Smooth muscle cell (in vitro differentiated cells): ENCODE results near the gene SYTL2. TPM values are rescaled to one million over a fixed set of nuclear protein-coding genes. Genes with fewer than 3 reads are reported as not detected.

Source experiments
- DNase-seq: peaks from one replicate; lab custom pipeline; 2025; ENCODE audit not compliant: unreplicated experiment; lab: John Stamatoyannopoulos, UW
- H2AFZ ChIP-seq: fragments of 200-600 bp; sonication (generic); 2 replicates; pipeline ENCODE4 v1.6.0; 2016; ENCODE audit warnings: antibody characterized with exemption, low read depth, mild to moderate bottlenecking
- H3F3A ChIP-seq: fragments of 200-600 bp; sonication (generic); 2 replicates; pipeline ENCODE4 v1.6.0; 2017; ENCODE audit warnings: antibody characterized with exemption, low read depth
- H3K27ac ChIP-seq: fragments of 200-600 bp; sonication (generic); 2 replicates; pipeline ENCODE4 v1.5.1; 2016; ENCODE audit warnings: low read depth, mild to moderate bottlenecking
- H3K27me3 ChIP-seq: fragments of 200-600 bp; sonication (generic); 2 replicates; pipeline ENCODE4 v1.6.1; 2016; ENCODE audit warnings: low read depth, mild to moderate bottlenecking
- H3K36me3 ChIP-seq: fragments of 200-600 bp; sonication (generic); 2 replicates; pipeline ENCODE4 v1.5.1; 2016; ENCODE audit warnings: low read depth
- H3K4me1 ChIP-seq: fragments of 200-600 bp; sonication (generic); 2 replicates; pipeline ENCODE4 v1.5.1; 2016; ENCODE audit warnings: low read depth
- H3K4me2 ChIP-seq: fragments of 200-600 bp; sonication (generic); 2 replicates; pipeline ENCODE4 v1.6.0; 2016; ENCODE audit warnings: mild to moderate bottlenecking
- H3K4me3 ChIP-seq: fragments of 200-600 bp; sonication (generic); 2 replicates; pipeline ENCODE4 v1.5.1; 2016; ENCODE audit warnings: mild to moderate bottlenecking
- H3K79me2 ChIP-seq: fragments of 200-600 bp; sonication (generic); 2 replicates; pipeline ENCODE4 v1.6.0; 2016; ENCODE audit warnings: low read depth, mild to moderate bottlenecking
- H3K9ac ChIP-seq: fragments of 200-600 bp; sonication (generic); 2 replicates; pipeline ENCODE4 v1.6.0; 2016; ENCODE audit warnings: low read depth
- H3K9me3 ChIP-seq: fragments of 200-600 bp; sonication (generic); replicated peaks from 2 replicates; pipeline ENCODE4 v1.5.1; 2016; ENCODE audit warnings: low read depth
- H4K20me1 ChIP-seq: fragments of 200-600 bp; sonication (generic); 2 replicates; pipeline ENCODE4 v1.6.0; 2016; ENCODE audit warnings: low read depth
- CTCF ChIP-seq: fragments of 200-600 bp; sonication (generic); IDR thresholded peaks from 2 replicates; pipeline ENCODE4 v1.5.1; 2017; ENCODE audit warnings: borderline replicate concordance, mild to moderate bottlenecking, antibody characterized with exemption; ENCODE audit not compliant: insufficient read depth, poor library complexity, severe bottlenecking
- WGBS: methylation state at CpG from one replicate; pipeline ENCODE4 v1.1.7; 2016; ENCODE audit warnings: low lambda C conversion rate; 5-methylcytosine and 5-hydroxymethylcytosine counted together
- polyA plus RNA-seq: library from polyadenylated mRNA; unstranded; fragments of >200 nt; fragmentation: Nextera tagmentation; extraction: Ambion mirVana; gene quantifications from 2 replicates; pipeline ENCODE4 v1.2.1, GENCODE V29; 2016
- total RNA-seq: library from RNA; depleted of rRNA; stranded (reverse); fragments of >200 nt; gene quantifications from 2 replicates; pipeline ENCODE4 v1.2.3, GENCODE V29; 2014

The SYTL2 gene
- total and polyA plus RNA-seq, 2 experiments from 2014 or later: 10.4 to 50.7 TPM

- peak overlapping the region; percentile 11 for H3K4me2 ChIP-seq
- no peaks in the 10 kb centered on the region for H3K9me3 ChIP-seq
- peak overlapping the region; percentile 71 for H3K27ac ChIP-seq
- peaks cover 7% of the 10 kb centered on the region for H3K27me3 ChIP-seq
- H3K9ac ChIP-seq: peak overlapping the region; percentile 25
- H3K36me3 ChIP-seq: no peaks in the 10 kb centered on the region
- H3K79me2 ChIP-seq: no peaks in the 10 kb centered on the region
- no peak for TF ChIP-seq CTCF
- 60% methylated on average over 4 of the region's 4 CpGs for WGBS
- peaks cover 4% of the 10 kb centered on the region for H3K4me1 ChIP-seq
- no peaks in the 10 kb centered on the region for H4K20me1 ChIP-seq
- no peaks in the 10 kb centered on the region for H3F3A ChIP-seq
- no peak for DNase-seq
- no peak overlapping the region for H3K4me3 ChIP-seq
- no peak overlapping the region for H2AFZ ChIP-seq
Observed at GRCh38 chr11:85815186-85815931, 4.4 kb upstream of the SYTL2 start.

- H3K27me3 ChIP-seq: peaks cover 7% of the 10 kb centered on the region
- no peaks in the 10 kb centered on the region for H3K79me2 ChIP-seq
- no peaks in the 10 kb centered on the region for H3F3A ChIP-seq
- no peak overlapping the region for H2AFZ ChIP-seq
- no peak overlapping the region for H3K27ac ChIP-seq
- DNase-seq: no peak
- H3K36me3 ChIP-seq: no peaks in the 10 kb centered on the region
- TF ChIP-seq CTCF: no peak
- no peaks in the 10 kb centered on the region for H4K20me1 ChIP-seq
- no peak overlapping the region for H3K9ac ChIP-seq
- H3K4me1 ChIP-seq: peaks cover 8% of the 10 kb centered on the region
- no peak overlapping the region for H3K4me3 ChIP-seq
- no peaks in the 10 kb centered on the region for H3K9me3 ChIP-seq
- WGBS: 86% methylated on average over 9 of the region's 9 CpGs
- no peak overlapping the region for H3K4me2 ChIP-seq
Observed at GRCh38 chr11:85813721-85814120, 2.8 kb upstream of the SYTL2 start.

- Histone ChIP-seq H3K36me3 (no peaks in the 10 kb centered on the region), H2AFZ (peak overlapping the region; percentile 79), H3K27ac (no peak overlapping the region), H3K4me3 (peak overlapping the region; percentile 64), H3K9me3 (no peaks in the 10 kb centered on the region), H3K27me3 (peaks cover 7% of the 10 kb centered on the region), H3K9ac (no peak overlapping the region), H4K20me1 (no peaks in the 10 kb centered on the region), H3K79me2 (no peaks in the 10 kb centered on the region), H3F3A (no peaks in the 10 kb centered on the region), H3K4me1 (peaks cover 8% of the 10 kb centered on the region), H3K4me2 (peak overlapping the region; percentile 96)
- WGBS: 68% methylated on average over 13 of the region's 13 CpGs
- TF ChIP-seq CTCF: no peak
- DNase-seq: no peak
Observed at GRCh38 chr11:85811624-85812023, 683 bp upstream of the SYTL2 start.

- no peak overlapping the region for H3K27ac ChIP-seq
Observed at GRCh38 chr11:85810521-85810870, 445 bp downstream of the SYTL2 start.

More at GRCh38 chr11:85810521-85810870, 445 bp downstream of the SYTL2 start:
- Histone ChIP-seq H3F3A (no peaks in the 10 kb centered on the region), H3K4me1 (peaks cover 8% of the 10 kb centered on the region), H3K9ac (no peak overlapping the region), H3K4me3 (peak overlapping the region; percentile 64), H3K36me3 (no peaks in the 10 kb centered on the region), H3K79me2 (no peaks in the 10 kb centered on the region), H4K20me1 (no peaks in the 10 kb centered on the region), H3K27me3 (peaks cover 7% of the 10 kb centered on the region), H3K9me3 (no peaks in the 10 kb centered on the region), H2AFZ (peak overlapping the region; percentile 79), H3K4me2 (peak overlapping the region; percentile 96)
- no peak for DNase-seq
- TF ChIP-seq CTCF: no peak
- 3% methylated on average over 10 of the region's 10 CpGs for WGBS
